NCI-H524 (cell line): ENCODE data around the gene MISP.

ENCODE experiments used
- DNase-seq, 2 experiments: peaks; one replicate each; lab custom pipeline; 2025; lab: John Stamatoyannopoulos, UW

Gene MISP

DNA sequence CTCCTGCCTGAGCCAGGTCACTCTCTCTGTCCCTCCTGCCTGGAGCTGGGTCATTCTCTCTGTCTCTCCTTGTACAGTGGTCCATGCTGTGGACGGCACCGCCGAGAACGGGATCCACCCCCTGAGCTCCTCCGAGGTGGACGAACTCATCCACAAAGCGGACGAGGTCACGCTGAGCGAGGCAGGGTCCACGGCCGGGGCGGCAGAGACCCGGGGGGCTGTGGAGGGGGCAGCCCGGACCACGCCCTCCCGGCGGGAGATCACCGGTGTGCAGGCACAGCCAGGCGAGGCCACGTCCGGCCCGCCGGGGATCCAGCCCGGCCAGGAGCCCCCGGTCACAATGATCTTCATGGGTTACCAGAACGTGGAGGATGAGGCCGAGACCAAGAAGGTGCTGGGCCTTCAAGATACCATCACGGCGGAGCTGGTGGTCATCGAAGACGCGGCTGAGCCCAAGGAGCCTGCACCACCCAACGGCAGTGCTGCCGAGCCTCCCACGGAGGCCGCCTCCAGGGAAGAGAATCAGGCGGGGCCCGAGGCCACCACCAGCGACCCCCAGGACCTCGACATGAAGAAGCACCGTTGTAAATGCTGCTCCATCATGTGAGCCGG, 4.6 kb upstream of the MISP start:
- DNase-seq, result no peak

GRCh38 chr19:746956-747355, 4.0 kb upstream of the MISP start:
- DNase-seq, result no peak

GRCh38 chr19:747432-748273, 3.3 kb upstream of the MISP start:
- no peak for DNase-seq

- DNase-seq, result no peak
These were observed 2.7 kb upstream of the MISP start for GRCh38 chr19:748274-748598.

- DNase-seq, result no peak
These were observed 1.1 kb upstream of the MISP start for GRCh38 chr19:749811-750210.

GRCh38 chr19:751501-752341, 809 bp downstream of the MISP start:
- DNase-seq, result no peak

GRCh38 chr19:752652-753517, 2.0 kb downstream of the MISP start:
- DNase-seq, result no peak

GRCh38 chr19:754530-754929, 3.6 kb downstream of the MISP start:
- no peak for DNase-seq

DNA sequence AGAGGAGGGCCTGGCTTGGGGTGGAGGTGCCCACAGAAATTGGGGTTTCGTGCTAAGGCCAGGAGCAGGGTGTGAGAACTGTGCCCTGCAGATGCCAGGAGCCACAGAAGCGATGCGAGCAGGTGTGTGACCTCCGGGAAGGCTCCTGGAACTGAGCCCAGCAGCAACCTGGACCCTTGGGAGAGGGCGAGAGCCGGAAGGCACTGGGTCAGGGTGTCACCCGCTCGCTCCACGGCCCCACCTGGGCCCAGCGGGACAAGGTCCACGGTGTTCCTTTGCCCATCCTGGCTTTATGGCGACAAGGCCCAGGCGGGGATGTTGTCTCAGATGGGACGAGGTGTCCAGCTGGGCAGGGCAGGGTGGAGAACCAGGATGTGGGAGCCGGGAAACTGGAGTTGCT, 4.2 kb downstream of the MISP start:
- no peak for DNase-seq

- peak in 1 of 2 experiments; percentile 35 for DNase-seq
These were observed 5.3 kb downstream of the MISP start for GRCh38 chr19:756236-756635.

DNA sequence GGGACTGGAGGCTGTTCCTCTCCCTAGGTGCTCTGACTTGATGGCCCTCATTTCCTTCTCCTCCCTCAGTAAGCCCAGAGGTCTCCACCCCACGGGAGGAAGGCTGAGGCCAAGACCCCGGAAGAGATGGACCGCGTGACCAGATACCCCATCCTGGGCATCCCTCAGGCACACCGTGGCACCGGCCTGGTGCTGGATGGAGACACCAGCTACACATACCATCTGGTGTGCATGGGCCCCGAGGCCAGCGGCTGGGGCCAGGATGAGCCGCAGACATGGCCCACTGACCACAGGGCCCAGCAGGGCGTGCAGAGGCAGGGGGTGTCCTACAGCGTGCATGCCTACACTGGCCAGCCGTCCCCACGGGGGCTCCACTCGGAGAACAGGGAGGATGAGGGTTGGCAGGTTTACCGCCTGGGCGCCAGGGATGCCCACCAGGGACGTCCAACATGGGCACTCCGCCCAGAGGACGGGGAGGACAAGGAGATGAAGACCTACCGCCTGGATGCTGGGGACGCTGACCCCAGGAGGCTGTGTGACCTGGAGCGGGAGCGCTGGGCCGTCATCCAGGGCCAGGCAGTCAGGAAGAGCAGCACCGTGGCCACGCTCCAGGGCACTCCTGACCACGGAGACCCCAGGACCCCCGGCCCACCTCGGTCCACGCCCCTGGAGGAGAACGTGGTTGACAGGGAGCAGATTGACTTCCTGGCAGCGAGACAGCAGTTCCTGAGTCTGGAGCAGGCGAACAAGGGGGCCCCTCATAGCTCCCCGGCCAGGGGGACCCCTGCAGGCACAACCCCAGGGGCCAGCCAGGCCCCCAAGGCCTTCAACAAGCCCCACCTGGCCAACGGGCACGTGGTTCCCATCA, 6.1 kb downstream of the MISP start:
- no peak for DNase-seq

DNA sequence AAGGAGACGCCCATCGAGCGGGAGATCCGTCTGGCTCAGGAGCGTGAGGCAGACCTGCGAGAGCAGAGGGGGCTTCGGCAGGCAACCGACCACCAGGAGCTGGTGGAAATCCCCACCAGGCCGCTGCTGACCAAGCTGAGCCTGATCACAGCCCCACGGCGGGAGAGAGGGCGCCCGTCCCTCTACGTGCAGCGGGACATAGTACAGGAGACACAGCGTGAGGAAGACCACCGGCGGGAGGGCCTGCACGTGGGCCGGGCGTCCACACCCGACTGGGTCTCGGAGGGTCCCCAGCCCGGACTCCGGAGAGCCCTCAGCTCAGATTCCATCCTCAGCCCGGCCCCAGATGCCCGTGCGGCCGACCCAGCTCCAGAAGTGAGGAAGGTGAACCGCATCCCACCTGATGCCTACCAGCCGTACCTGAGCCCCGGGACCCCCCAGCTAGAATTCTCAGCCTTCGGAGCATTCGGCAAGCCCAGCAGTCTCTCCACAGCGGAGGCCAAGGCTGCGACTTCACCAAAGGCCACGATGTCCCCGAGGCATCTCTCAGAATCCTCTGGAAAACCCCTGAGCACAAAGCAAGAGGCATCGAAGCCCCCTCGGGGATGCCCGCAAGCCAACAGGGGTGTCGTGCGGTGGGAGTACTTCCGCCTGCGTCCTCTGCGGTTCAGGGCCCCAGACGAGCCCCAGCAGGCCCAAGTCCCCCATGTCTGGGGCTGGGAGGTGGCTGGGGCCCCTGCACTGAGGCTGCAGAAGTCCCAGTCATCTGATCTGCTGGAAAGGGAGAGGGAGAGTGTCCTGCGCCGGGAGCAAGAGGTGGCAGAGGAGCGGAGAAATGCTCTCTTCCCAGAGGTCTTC, 7.1 kb downstream of the MISP start:
- no peak for DNase-seq

GRCh38 chr19:763181-763580, 12.3 kb downstream of the MISP start:
- no peak for DNase-seq

DNA sequence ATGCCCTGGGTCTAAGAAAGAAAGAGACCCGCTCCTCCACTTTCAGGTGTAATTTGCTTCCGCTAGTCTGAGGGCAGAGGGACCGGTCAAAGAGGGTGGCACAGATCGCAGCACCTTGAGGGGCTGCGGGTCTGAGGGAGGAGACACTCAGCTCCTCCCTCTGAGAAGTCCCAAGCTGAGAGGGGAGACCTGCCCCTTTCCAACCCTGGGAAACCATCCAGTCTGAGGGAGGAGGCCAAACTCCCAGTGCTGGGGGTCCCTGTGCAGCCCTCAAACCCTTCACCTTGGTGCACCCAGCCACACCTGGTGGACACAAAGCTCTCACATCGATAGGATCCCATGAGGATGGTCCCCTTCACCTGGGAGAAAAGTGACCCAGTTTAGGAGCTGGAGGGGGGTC, 13.0 kb downstream of the MISP start:
- no peak for DNase-seq

- no peak for DNase-seq
These were observed 13.4 kb downstream of the MISP start for GRCh38 chr19:764301-764700.

- no peak for DNase-seq
These were observed 14.3 kb downstream of the MISP start for GRCh38 chr19:765179-765738.

GRCh38 chr19:768424-768823, 17.5 kb downstream of the MISP start:
- no peak for DNase-seq

DNA sequence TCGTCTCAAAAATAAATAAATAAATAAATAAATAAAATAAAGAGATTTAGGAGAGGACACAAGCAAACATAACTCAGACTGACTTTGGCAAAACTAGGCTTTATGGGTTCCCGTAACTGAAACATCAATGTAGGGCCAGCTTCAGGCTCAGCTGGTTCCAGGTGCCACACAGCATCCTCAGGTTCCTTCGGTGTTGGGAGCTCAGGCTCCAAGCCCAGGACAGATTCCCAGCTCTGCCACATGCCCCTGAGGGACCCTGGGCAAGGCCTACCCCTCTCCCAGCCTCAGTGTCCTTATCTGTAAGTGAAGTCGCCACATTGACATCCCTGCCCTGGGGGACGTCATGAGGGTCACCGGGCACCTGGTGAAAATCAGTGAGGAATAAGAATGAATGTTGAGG, 18.7 kb downstream of the MISP start:
- no peak for DNase-seq

DNA sequence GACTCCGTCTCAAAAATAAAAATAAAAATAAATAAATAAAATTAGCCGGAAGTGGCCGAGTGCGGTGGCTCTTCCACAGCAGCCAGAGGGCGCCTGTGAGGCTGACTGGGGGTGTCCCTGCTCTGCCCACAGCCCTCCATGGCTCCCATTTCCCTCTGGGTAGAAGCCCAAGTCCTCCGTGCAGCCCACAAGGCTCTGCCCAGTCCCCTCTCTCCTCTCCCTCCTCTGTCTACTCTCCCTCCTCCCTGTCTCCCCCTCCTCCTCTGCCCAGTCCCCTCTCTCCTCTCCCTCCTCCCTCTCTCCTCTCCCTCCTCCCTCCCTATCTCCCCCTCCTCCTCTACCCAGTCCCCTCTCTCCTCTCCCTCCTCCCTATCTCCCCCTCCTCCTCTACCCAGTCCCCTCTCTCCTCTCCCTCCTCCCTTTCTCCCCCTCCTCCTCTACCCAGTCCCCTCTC, 20.4 kb downstream of the MISP start:
- DNase-seq, result peak; percentile 29 to 42

GRCh38 chr19:772063-772462, 21.2 kb downstream of the MISP start:
- DNase-seq, result no peak
